Stimulated activated CD8-positive, alpha-beta memory T cell treated with anti-CD3 and anti-CD28 coated beads, Interleukin-12 subunit alpha, Interleukin-12 subunit beta, amount 100 ng/mL, for 24 hours (primary cell): Measurements from ENCODE around the gene DHH.
A peak's percentile ranks its signal among the peaks of the same experiment; 100 is the strongest.
"Not testable (repeated sequence)": the region's sequence is repeated elsewhere in the genome, so short reads cannot be mapped to it uniquely, and the experiment has no call there.

ENCODE experiments used
- DNase-seq: peaks from one replicate; pipeline ENCODE4 v3.0.0-alpha.2; 2020; ENCODE audit errors: extremely low read depth

The DHH gene

GRCh38 chr12:49094160-49094974 is at the start of gene DHH:
Gene DHH (minus strand): TSS chr12:49094801. CDS start chr12:49094512, 289 bp downstream.
- no peak for DNase-seq

- no peak for DNase-seq
These were observed 49.8 kb upstream of the DHH start for GRCh38 chr12:49144384-49144783.

- DNase-seq, result no peak
These were observed 44.4 kb upstream of the DHH start for GRCh38 chr12:49138999-49139398.

GRCh38 chr12:49138587-49138986 is 44.0 kb upstream of the DHH start:
- DNase-seq, result no peak

GRCh38 chr12:49137476-49137875 is 42.9 kb upstream of the DHH start:
- no peak for DNase-seq

- DNase-seq, result not testable (repeated sequence)
These were observed 42.4 kb upstream of the DHH start for GRCh38 chr12:49136997-49137396.

GRCh38 chr12:49133590-49133989 is 39.0 kb upstream of the DHH start:
- DNase-seq, result no peak

GRCh38 chr12:49133014-49133413 is 38.4 kb upstream of the DHH start:
- DNase-seq, result no peak

- DNase-seq, result no peak
These were observed 37.4 kb upstream of the DHH start for GRCh38 chr12:49131894-49132461.

GRCh38 chr12:49131051-49131893 is 36.7 kb upstream of the DHH start, which contains the start of gene TUBA1B:
Gene TUBA1B (minus strand): TSS chr12:49131395. CDS start chr12:49131300, 95 bp downstream.
- peak; percentile 84 for DNase-seq

GRCh38 chr12:49130151-49131050 is 35.8 kb upstream of the DHH start:
- peak; percentile 84 for DNase-seq

- no peak for DNase-seq
These were observed 34.9 kb upstream of the DHH start for GRCh38 chr12:49129332-49130150.

- DNase-seq, result not testable (repeated sequence)
These were observed 33.4 kb upstream of the DHH start for GRCh38 chr12:49127971-49128370.

- no peak for DNase-seq
These were observed 32.5 kb upstream of the DHH start for GRCh38 chr12:49126852-49127763.

GRCh38 chr12:49121047-49121696 is 26.6 kb upstream of the DHH start:
- no peak for DNase-seq

- no peak for DNase-seq
These were observed 16.6 kb upstream of the DHH start for GRCh38 chr12:49111206-49111605.

GRCh38 chr12:49110464-49111155 is 16.0 kb upstream of the DHH start, which contains the start of gene LMBR1L:
Gene LMBR1L (minus strand): TSS chr12:49110847. CDS start chr12:49110555, 292 bp downstream.
- DNase-seq, result peak; percentile 84
